IPS-NIHi11 (cell line): ENCODE results near the gene SLC20A1.
"Not testable (repeated sequence)": the region's sequence is repeated elsewhere in the genome, so short reads cannot be mapped to it uniquely, and the experiment has no call there.

ENCODE experiments used
- DNase-seq: peaks from one replicate; pipeline ENCODE4 v3.0.0; 2012; ENCODE audit warnings: mixed read lengths, low spot score

The SLC20A1 gene

GRCh38 chr2:112683550-112684414 is 38.0 kb downstream of the SLC20A1 start:
- peak; percentile 33 for DNase-seq

- no peak for DNase-seq
Observed at GRCh38 chr2:112684415-112684775, 38.7 kb downstream of the SLC20A1 start.

GRCh38 chr2:112685271-112685884 is 39.6 kb downstream of the SLC20A1 start:
- DNase-seq, result no peak

GRCh38 chr2:112686348-112687217 is 40.8 kb downstream of the SLC20A1 start:
- no peak for DNase-seq

GRCh38 chr2:112687522-112687921 is 41.8 kb downstream of the SLC20A1 start:
- DNase-seq, result no peak

GRCh38 chr2:112688086-112688880 is 42.5 kb downstream of the SLC20A1 start:
- no peak for DNase-seq

GRCh38 chr2:112690853-112691401 is 45.2 kb downstream of the SLC20A1 start:
- DNase-seq, result peak; percentile 62

- DNase-seq, result no peak
Observed at GRCh38 chr2:112691881-112692281, 46.1 kb downstream of the SLC20A1 start.

GRCh38 chr2:112692495-112692911 is 46.8 kb downstream of the SLC20A1 start:
- peak; percentile 48 for DNase-seq

GRCh38 chr2:112692918-112693317 is 47.2 kb downstream of the SLC20A1 start:
- DNase-seq, result no peak

GRCh38 chr2:112693596-112693995 is 47.9 kb downstream of the SLC20A1 start:
- no peak for DNase-seq

GRCh38 chr2:112694182-112694581 is 48.4 kb downstream of the SLC20A1 start:
- DNase-seq, result no peak

- DNase-seq, result no peak
Observed at GRCh38 chr2:112698834-112699515, 53.2 kb downstream of the SLC20A1 start.

- no peak for DNase-seq
Observed at GRCh38 chr2:112699984-112700667, 54.4 kb downstream of the SLC20A1 start.

- DNase-seq, result no peak
Observed at GRCh38 chr2:112701052-112701451, 55.3 kb downstream of the SLC20A1 start.

GRCh38 chr2:112703684-112704083 is 57.9 kb downstream of the SLC20A1 start:
- DNase-seq, result no peak

GRCh38 chr2:112705575-112705974 is 59.8 kb downstream of the SLC20A1 start:
- DNase-seq, result no peak

- DNase-seq, result no peak
Observed at GRCh38 chr2:112706170-112706664, 60.5 kb downstream of the SLC20A1 start.

- not testable (repeated sequence) for DNase-seq
Observed at GRCh38 chr2:112706947-112707346, 61.2 kb downstream of the SLC20A1 start.

- DNase-seq, result no peak
Observed at GRCh38 chr2:112708968-112709367, 63.2 kb downstream of the SLC20A1 start.
